Suprapubic skin (tissue), 3 donors: Measurements from ENCODE around the gene ERGIC1.

Experiments
- POLR2A ChIP-seq, 2 donors: fragments of 450-650 bp; IDR thresholded peaks; one replicate each; pipeline ENCODE4 v1.6.1; 2017; ENCODE audit warnings: antibody characterized with exemption in 2 of 2, mild to moderate bottlenecking in 2 of 2, moderate library complexity in 2 of 2
- TF ChIP-seq, protein P1 (sequence below), 2 donors: fragments of 200-600 bp in 1 of 2; fragments of 450-650 bp in 1 of 2; sonication (generic) in 1 of 2; IDR thresholded peaks; one replicate each; pipeline ENCODE4 v1.5.1; 2016 to 2019; ENCODE audit warnings: antibody characterized with exemption in 2 of 2, mild to moderate bottlenecking in 1 of 2, moderate library complexity in 1 of 2

- TF ChIP-seq, protein P1, sequence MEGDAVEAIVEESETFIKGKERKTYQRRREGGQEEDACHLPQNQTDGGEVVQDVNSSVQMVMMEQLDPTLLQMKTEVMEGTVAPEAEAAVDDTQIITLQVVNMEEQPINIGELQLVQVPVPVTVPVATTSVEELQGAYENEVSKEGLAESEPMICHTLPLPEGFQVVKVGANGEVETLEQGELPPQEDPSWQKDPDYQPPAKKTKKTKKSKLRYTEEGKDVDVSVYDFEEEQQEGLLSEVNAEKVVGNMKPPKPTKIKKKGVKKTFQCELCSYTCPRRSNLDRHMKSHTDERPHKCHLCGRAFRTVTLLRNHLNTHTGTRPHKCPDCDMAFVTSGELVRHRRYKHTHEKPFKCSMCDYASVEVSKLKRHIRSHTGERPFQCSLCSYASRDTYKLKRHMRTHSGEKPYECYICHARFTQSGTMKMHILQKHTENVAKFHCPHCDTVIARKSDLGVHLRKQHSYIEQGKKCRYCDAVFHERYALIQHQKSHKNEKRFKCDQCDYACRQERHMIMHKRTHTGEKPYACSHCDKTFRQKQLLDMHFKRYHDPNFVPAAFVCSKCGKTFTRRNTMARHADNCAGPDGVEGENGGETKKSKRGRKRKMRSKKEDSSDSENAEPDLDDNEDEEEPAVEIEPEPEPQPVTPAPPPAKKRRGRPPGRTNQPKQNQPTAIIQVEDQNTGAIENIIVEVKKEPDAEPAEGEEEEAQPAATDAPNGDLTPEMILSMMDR (IDR thresholded peaks at IDR 0.05) = no peak
- no peak for TF ChIP-seq POLR2A (IDR thresholded peaks at IDR 0.05)
These were observed 124.4 kb downstream of the ERGIC1 start for GRCh38 chr5:172958331-172959046.
